ENCODE data around the gene DARS2.

The DARS2 gene

DNA sequence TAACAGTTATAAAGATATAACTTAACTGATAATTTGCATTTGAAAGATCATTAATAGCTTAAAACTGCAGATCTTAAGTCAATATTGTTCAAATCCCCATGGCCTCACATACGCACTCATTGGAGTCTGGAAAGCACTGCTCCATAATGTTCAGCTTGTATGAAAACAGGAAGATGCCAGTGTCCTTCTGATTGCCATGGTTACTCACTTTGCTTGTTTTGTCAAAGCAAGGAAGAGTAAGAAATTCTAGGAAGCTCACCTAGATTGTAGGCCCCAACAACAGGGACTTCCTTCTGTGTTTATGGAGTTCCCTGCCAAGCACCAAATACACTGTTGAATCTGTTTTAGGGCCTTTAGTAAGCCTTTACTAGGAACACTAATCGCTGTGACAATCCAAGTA, 32.4 kb downstream of the DARS2 start:
- TF ChIP-seq NFIC (IDR thresholded peaks at IDR 0.05) (no peak), TEAD4 (IDR thresholded peaks at IDR 0.05) (no peak), EGR1 (IDR thresholded peaks at IDR 0.05) (no peak), CREB1 (IDR thresholded peaks at IDR 0.05; ENCODE audit: low read depth) (no peak), YY1 (IDR thresholded peaks at IDR 0.05; ENCODE audit: low read depth) (no peak), RAD21 (IDR thresholded peaks at IDR 0.05; ENCODE audit: low read depth) (no peak), EP300 (IDR thresholded peaks at IDR 0.05; ENCODE audit: borderline replicate concordance) (no peak), CEBPB (IDR thresholded peaks at IDR 0.05) (no peak), TCF12 (IDR thresholded peaks at IDR 0.05; ENCODE audit: low read depth) (no peak), FOXM1 (IDR thresholded peaks at IDR 0.05; ENCODE audit: borderline replicate concordance, low read depth) (no peak), TAF1 (IDR thresholded peaks at IDR 0.05; ENCODE audit: low read depth) (no peak), ZBTB7A (IDR thresholded peaks at IDR 0.05; ENCODE audit: low read depth) (no peak)
- TF ChIP-seq, protein P1, sequence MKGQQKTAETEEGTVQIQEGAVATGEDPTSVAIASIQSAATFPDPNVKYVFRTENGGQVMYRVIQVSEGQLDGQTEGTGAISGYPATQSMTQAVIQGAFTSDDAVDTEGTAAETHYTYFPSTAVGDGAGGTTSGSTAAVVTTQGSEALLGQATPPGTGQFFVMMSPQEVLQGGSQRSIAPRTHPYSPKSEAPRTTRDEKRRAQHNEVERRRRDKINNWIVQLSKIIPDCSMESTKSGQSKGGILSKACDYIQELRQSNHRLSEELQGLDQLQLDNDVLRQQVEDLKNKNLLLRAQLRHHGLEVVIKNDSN (IDR thresholded peaks at IDR 0.05), result no peak
- TF ChIP-seq, protein P2, sequence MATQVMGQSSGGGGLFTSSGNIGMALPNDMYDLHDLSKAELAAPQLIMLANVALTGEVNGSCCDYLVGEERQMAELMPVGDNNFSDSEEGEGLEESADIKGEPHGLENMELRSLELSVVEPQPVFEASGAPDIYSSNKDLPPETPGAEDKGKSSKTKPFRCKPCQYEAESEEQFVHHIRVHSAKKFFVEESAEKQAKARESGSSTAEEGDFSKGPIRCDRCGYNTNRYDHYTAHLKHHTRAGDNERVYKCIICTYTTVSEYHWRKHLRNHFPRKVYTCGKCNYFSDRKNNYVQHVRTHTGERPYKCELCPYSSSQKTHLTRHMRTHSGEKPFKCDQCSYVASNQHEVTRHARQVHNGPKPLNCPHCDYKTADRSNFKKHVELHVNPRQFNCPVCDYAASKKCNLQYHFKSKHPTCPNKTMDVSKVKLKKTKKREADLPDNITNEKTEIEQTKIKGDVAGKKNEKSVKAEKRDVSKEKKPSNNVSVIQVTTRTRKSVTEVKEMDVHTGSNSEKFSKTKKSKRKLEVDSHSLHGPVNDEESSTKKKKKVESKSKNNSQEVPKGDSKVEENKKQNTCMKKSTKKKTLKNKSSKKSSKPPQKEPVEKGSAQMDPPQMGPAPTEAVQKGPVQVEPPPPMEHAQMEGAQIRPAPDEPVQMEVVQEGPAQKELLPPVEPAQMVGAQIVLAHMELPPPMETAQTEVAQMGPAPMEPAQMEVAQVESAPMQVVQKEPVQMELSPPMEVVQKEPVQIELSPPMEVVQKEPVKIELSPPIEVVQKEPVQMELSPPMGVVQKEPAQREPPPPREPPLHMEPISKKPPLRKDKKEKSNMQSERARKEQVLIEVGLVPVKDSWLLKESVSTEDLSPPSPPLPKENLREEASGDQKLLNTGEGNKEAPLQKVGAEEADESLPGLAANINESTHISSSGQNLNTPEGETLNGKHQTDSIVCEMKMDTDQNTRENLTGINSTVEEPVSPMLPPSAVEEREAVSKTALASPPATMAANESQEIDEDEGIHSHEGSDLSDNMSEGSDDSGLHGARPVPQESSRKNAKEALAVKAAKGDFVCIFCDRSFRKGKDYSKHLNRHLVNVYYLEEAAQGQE (IDR thresholded peaks at IDR 0.05; ENCODE audit: low read depth), result no peak
- TF ChIP-seq, protein P3, sequence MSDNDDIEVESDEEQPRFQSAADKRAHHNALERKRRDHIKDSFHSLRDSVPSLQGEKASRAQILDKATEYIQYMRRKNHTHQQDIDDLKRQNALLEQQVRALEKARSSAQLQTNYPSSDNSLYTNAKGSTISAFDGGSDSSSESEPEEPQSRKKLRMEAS (IDR thresholded peaks at IDR 0.05), result no peak

DNA sequence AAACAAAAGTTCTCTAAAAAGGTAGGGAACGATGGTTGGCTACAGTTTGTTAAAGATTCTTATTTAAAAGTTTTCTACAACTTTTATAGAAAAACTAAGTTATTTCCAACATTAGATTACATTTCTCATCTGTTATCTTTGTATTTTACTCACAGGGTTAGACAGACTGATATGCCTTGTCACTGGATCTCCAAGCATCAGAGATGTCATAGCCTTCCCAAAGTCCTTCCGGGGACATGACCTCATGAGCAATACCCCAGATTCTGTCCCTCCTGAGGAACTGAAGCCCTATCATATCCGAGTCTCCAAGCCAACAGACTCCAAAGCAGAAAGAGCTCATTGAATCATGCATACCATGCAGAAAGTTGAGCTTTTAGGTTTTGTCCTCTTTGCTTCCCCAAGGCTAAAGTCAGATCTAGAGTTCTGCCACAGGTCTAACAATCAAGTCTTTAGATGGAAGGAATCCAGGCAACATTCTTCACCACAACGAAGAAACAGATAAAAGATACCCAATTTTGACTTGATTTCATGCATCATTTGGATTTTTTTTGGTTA, 33.0 kb downstream of the DARS2 start:
- TF ChIP-seq CEBPB (IDR thresholded peaks at IDR 0.05) (no peak), CREB1 (IDR thresholded peaks at IDR 0.05; ENCODE audit: low read depth) (no peak), FOXM1 (IDR thresholded peaks at IDR 0.05; ENCODE audit: borderline replicate concordance, low read depth) (no peak), ZBTB7A (IDR thresholded peaks at IDR 0.05; ENCODE audit: low read depth) (no peak), TCF12 (IDR thresholded peaks at IDR 0.05; ENCODE audit: low read depth) (no peak), RAD21 (IDR thresholded peaks at IDR 0.05; ENCODE audit: low read depth) (no peak)

DNA sequence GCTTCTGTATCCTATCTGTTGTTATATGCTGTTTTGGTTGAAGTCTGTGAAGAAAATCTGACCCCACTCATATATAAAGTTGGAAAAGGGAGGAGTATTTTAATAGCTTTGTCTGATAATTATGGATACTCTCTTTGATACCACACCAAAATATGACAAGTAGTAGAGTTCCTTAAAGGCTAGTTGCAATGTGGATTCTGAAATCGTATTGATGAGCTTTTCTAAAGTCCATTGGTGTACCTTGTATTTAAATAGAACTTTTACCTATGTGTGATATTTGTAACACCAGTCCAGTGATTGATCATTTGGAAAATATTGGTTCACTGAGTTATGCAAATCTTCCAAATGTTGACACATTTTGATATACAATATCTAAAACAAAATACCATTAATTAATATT, 35.6 kb downstream of the DARS2 start:
- TF ChIP-seq, protein P3 (IDR thresholded peaks at IDR 0.05), result no peak
- TF ChIP-seq, protein P1 (IDR thresholded peaks at IDR 0.05), result no peak
- TF ChIP-seq TEAD4 (IDR thresholded peaks at IDR 0.05), result no peak
- TF ChIP-seq, protein P2 (IDR thresholded peaks at IDR 0.05; ENCODE audit: low read depth), result no peak
- no peak for TF ChIP-seq ZBTB7A (IDR thresholded peaks at IDR 0.05; ENCODE audit: low read depth)

DNA sequence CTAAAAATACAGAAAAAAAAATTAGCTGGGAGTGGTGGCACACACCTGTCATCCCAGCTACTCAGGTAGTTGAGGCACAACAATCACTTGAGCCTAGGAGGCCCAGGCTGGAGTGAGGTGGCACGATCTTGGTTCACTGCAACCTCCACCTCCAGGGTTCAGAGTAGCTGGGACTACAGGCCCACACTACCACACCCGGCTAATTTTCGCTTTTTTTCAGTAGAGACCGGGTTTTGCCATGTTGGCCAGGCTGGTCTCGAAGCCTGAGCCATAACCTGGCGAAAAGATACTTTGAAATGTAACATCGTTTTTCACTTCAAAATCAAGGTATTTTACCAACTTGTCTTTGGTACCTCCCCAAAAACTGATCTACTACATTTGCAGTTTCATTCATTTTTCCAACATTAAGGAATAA, 37.3 kb downstream of the DARS2 start:
- TF ChIP-seq, protein P2 (IDR thresholded peaks at IDR 0.05; ENCODE audit: low read depth), result no peak
- TF ChIP-seq TAF1 (IDR thresholded peaks at IDR 0.05; ENCODE audit: low read depth) (no peak), YY1 (IDR thresholded peaks at IDR 0.05; ENCODE audit: low read depth) (no peak), FOXM1 (IDR thresholded peaks at IDR 0.05; ENCODE audit: borderline replicate concordance, low read depth) (no peak), RAD21 (IDR thresholded peaks at IDR 0.05; ENCODE audit: low read depth) (no peak), TCF12 (IDR thresholded peaks at IDR 0.05; ENCODE audit: low read depth) (peak; percentile 15; the same call in 1 of the 2 replicates)

DNA sequence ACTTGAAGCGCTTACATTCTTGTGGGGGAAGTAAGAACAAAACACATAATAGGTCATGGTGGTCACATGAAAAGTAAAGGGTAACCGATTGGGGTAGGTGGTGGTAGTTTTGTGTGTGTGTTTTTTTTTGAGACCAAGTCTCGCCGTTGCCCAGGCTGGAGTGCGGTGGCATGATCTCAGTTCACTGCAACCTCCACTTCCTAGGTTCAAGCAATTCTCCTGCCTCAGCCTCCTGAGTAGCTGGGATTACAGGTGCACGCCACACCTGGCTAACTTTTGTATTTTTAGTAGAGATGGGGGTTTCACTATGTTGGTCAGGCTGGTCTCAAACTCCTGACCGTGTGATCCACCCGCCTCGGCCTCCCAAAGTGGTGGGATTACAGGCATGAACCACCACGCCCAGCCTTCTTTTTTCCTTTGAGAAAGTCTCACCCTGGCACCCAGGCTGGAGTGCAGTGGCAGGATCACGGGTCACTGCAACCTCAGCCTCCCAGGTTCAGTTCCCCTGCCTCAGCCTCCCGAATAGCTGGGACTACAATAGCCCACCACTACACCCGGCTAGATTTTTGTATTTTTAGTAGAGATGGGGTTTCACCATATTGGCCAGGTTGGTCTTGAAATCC, 37.8 kb downstream of the DARS2 start:
- TF ChIP-seq, protein P3 (IDR thresholded peaks at IDR 0.05), result 0 out of 2 replicates have a peak, but pooled peaks have one; percentile 20

Measured in Ishikawa (cell line).